Neural cell (in vitro differentiated cells): Measurements from ENCODE around the gene FILIP1. TPM values are rescaled to one million over a fixed set of nuclear protein-coding genes. Genes with fewer than 3 reads are reported as not detected.

Source experiments
- H2AFZ ChIP-seq: fragments of 200-600, 300-800 bp; sonication (generic), shearing (Covaris generic); 2 replicates; pipeline ENCODE4 v1.6.0; 2014; ENCODE audit warnings: low read depth, mild to moderate bottlenecking, antibody characterized with exemption, low read length, moderate library complexity
- H3F3A ChIP-seq: fragments of 200-600 bp; shearing (Covaris generic); 2 replicates; pipeline ENCODE4 v1.6.1; 2016; ENCODE audit warnings: mild to moderate bottlenecking, moderate library complexity, mixed read lengths, antibody characterized with exemption, low read length; ENCODE audit not compliant: insufficient read depth, poor library complexity, severe bottlenecking
- H3K27ac ChIP-seq: fragments of 200-600, 300-800 bp; sonication (generic), shearing (Covaris generic); 2 replicates; pipeline ENCODE4 v1.5.1; 2014; ENCODE audit warnings: mild to moderate bottlenecking, low read length, moderate library complexity
- H3K27me3 ChIP-seq: fragments of 300-800, 200-600 bp; sonication (generic), shearing (Covaris generic); 2 replicates; pipeline ENCODE4 v1.6.0; 2014; ENCODE audit warnings: mild to moderate bottlenecking, low read depth, low read length, moderate library complexity; ENCODE audit not compliant: insufficient read depth
- H3K36me3 ChIP-seq: fragments of 300-800, 200-600 bp; sonication (generic), shearing (Covaris generic); 2 replicates; pipeline ENCODE4 v1.5.1; 2014; ENCODE audit warnings: mild to moderate bottlenecking, antibody characterized with exemption, low read length, moderate library complexity; ENCODE audit not compliant: insufficient read depth
- H3K4me2 ChIP-seq: fragments of 300-800, 200-600 bp; sonication (generic), shearing (Covaris generic); 2 replicates; pipeline ENCODE4 v1.6.0; 2014; ENCODE audit warnings: mild to moderate bottlenecking, low read length
- H3K4me3 ChIP-seq: fragments of 300-800, 200-600 bp; sonication (generic), shearing (Covaris generic); 2 replicates; pipeline ENCODE4 v1.5.1; 2014; ENCODE audit warnings: mild to moderate bottlenecking, low read length, moderate library complexity
- H3K79me2 ChIP-seq: fragments of 200-600 bp; shearing (Covaris generic); replicated peaks from 2 replicates; pipeline ENCODE4 v1.6.0; 2014; ENCODE audit warnings: mild to moderate bottlenecking, low read length, moderate library complexity; ENCODE audit not compliant: insufficient read depth
- H3K9ac ChIP-seq: fragments of 300-800, 200-600 bp; sonication (generic), shearing (Covaris generic); 2 replicates; pipeline ENCODE4 v1.6.1; 2016; ENCODE audit warnings: mild to moderate bottlenecking, low read length, mixed read lengths
- H3K9me2 ChIP-seq: fragments of 200-600 bp; shearing (Covaris generic); 2 replicates; pipeline ENCODE4 v1.6.1; 2016; ENCODE audit warnings: mild to moderate bottlenecking, low read length, mixed read lengths; ENCODE audit not compliant: insufficient read depth
- H3K9me3 ChIP-seq: fragments of 200-600, 300-800 bp; sonication (generic), shearing (Covaris generic); 2 replicates; pipeline ENCODE4 v1.6.1; 2016; ENCODE audit warnings: mild to moderate bottlenecking, mixed run types, low read length, moderate library complexity, mixed read lengths
- H4K20me1 ChIP-seq: fragments of 200-600 bp; shearing (Covaris generic); 2 replicates; pipeline ENCODE4 v1.6.1; 2016; ENCODE audit warnings: mild to moderate bottlenecking, mixed run types; ENCODE audit not compliant: insufficient read depth
- CTCF ChIP-seq: fragments of 450-650 bp; IDR thresholded peaks from 2 replicates; pipeline ENCODE4 v1.5.1; 2014; ENCODE audit warnings: antibody characterized with exemption, mild to moderate bottlenecking, moderate library complexity; ENCODE audit not compliant: poor library complexity, severe bottlenecking
- EP300 ChIP-seq: fragments of 450-650 bp; conservative IDR thresholded peaks from 2 replicates; pipeline ENCODE4 v1.6.1; 2014; ENCODE audit warnings: antibody characterized with exemption, mild to moderate bottlenecking, moderate library complexity; ENCODE audit not compliant: poor library complexity, severe bottlenecking
- EZH2 ChIP-seq: fragments of 200-600, 300-800 bp; shearing (Covaris generic), sonication (generic); IDR thresholded peaks from 2 replicates; pipeline ENCODE4 v1.6.1; 2014; ENCODE audit warnings: antibody characterized with exemption, low read length, borderline replicate concordance, mild to moderate bottlenecking; ENCODE audit not compliant: insufficient read depth, poor library complexity, severe bottlenecking
- MXI1 ChIP-seq: fragments of 450-650 bp; conservative IDR thresholded peaks from 2 replicates; pipeline ENCODE4 v1.6.1; 2014; ENCODE audit warnings: antibody characterized with exemption, mild to moderate bottlenecking; ENCODE audit not compliant: poor library complexity, severe bottlenecking
- POLR2AphosphoS5 ChIP-seq: IDR thresholded peaks from 2 replicates; pipeline ENCODE4 v1.6.1; 2012
- RAD21 ChIP-seq: fragments of 450-650 bp; conservative IDR thresholded peaks from 2 replicates; pipeline ENCODE4 v1.6.1; 2014; ENCODE audit warnings: antibody characterized with exemption, mild to moderate bottlenecking, moderate library complexity
- REST ChIP-seq: IDR thresholded peaks from 2 replicates; pipeline ENCODE4 v1.6.1; 2012; ENCODE audit warnings: borderline replicate concordance
- SMC3 ChIP-seq: fragments of 450-650 bp; conservative IDR thresholded peaks from 2 replicates; pipeline ENCODE4 v1.6.1; 2014; ENCODE audit warnings: antibody characterized with exemption, mild to moderate bottlenecking, moderate library complexity; ENCODE audit not compliant: poor library complexity
- TAF1 ChIP-seq: IDR thresholded peaks from 2 replicates; pipeline ENCODE4 v1.6.1; 2012; ENCODE audit warnings: low read depth
- polyA plus RNA-seq: library from polyadenylated mRNA; depleted of rRNA; stranded (reverse); fragments of >200 nt; gene quantifications from 2 replicates; pipeline ENCODE4 v1.2.3, GENCODE V29; 2014

Gene FILIP1
- polyA plus RNA-seq, 1 donor from 2014 or later: 1.4 TPM

- no peaks in the 10 kb centered on the region for H3F3A ChIP-seq
- no peaks in the 10 kb centered on the region for H3K9me2 ChIP-seq
- H3K36me3 ChIP-seq: no peaks in the 10 kb centered on the region
- H3K4me2 ChIP-seq: no peak overlapping the region
- no peaks in the 10 kb centered on the region for H3K27me3 ChIP-seq
- no peak overlapping the region for H2AFZ ChIP-seq
- H3K4me3 ChIP-seq: no peak overlapping the region
- no peaks in the 10 kb centered on the region for H4K20me1 ChIP-seq
- H3K27ac ChIP-seq: no peak overlapping the region
- no peak overlapping the region for H3K9ac ChIP-seq
- H3K79me2 ChIP-seq: no peaks in the 10 kb centered on the region
- H3K9me3 ChIP-seq: no peaks in the 10 kb centered on the region
- TF ChIP-seq EZH2: no peak
- TF ChIP-seq MXI1: no peak
- no peak for TF ChIP-seq RAD21
- TF ChIP-seq REST: no peak
- no peak for TF ChIP-seq CTCF
- no peak for TF ChIP-seq POLR2AphosphoS5
- no peak for TF ChIP-seq SMC3
- TF ChIP-seq EP300: no peak
- no peak for TF ChIP-seq TAF1
These were observed 96.4 kb downstream of the FILIP1 start for GRCh38 chr6:75397171-75397570.

DNA sequence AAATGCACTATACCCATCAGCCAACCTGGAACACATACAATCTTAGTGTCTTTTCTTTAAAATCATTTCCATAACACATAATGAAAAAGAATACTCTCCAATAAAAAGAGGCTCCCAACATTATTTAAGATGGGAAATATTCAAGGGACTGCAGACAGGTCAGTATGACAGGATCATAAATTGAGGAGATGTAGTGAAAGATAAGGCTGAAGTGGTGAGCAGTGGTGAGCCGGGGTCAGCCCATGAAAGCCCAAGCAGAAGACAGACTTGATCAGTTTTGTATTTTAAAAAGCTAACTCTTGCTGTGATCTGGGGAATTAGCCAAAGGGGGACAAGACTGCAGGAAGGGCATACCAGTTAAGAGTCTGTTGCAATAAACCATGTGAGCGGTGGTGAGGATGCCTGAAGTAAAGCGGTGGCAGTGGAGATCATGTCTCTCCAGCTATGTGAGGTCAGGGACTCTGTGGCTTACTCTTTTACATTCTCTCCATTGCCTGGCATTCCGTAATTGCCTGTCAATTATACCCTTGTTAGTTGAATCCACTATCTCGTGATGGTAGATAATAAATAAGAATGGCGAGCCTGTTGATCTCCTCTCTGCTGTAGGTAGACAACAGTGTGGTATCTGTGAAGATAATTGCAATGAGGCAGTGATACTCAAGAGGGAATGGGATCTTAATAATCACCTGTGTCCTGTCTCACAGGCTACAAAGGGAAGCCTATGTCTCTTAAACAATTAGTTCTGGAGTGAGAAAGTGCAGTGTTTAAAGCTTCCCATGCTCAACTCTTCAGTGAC is 97.4 kb downstream of the FILIP1 start:
- TF ChIP-seq EP300 (no peak), POLR2AphosphoS5 (no peak), SMC3 (no peak), TAF1 (no peak), RAD21 (no peak), CTCF (no peak), REST (no peak), EZH2 (no peak), MXI1 (no peak)
- no peak overlapping the region for H2AFZ ChIP-seq
- H3K9ac ChIP-seq: no peak overlapping the region
- H4K20me1 ChIP-seq: no peaks in the 10 kb centered on the region
- H3K4me2 ChIP-seq: no peak overlapping the region
- H3F3A ChIP-seq: no peaks in the 10 kb centered on the region
- H3K9me2 ChIP-seq: no peaks in the 10 kb centered on the region
- H3K4me3 ChIP-seq: no peak overlapping the region
- no peak overlapping the region for H3K27ac ChIP-seq
- H3K27me3 ChIP-seq: no peaks in the 10 kb centered on the region
- H3K79me2 ChIP-seq: no peaks in the 10 kb centered on the region
- no peaks in the 10 kb centered on the region for H3K9me3 ChIP-seq
- no peaks in the 10 kb centered on the region for H3K36me3 ChIP-seq
